IPS-20b (cell line): ENCODE measurements around the gene TGM4.
A peak's percentile ranks its signal among the peaks of the same experiment; 100 is the strongest.
"Not testable (repeated sequence)": the region's sequence is repeated elsewhere in the genome, so short reads cannot be mapped to it uniquely, and the experiment has no call there.

Source experiments
- H3K27ac ChIP-seq: one replicate; pipeline ENCODE4 v1.5.1; 2013; ENCODE audit warnings: low read length
- H3K27me3 ChIP-seq: 2 replicates; pipeline ENCODE4 v1.6.1; 2013; ENCODE audit warnings: mild to moderate bottlenecking, low read length, inconsistent platforms; ENCODE audit not compliant: insufficient read depth
- H3K36me3 ChIP-seq: 2 replicates; pipeline ENCODE4 v1.6.1; 2013; ENCODE audit warnings: low read depth, mild to moderate bottlenecking, inconsistent platforms, low read length, moderate library complexity; ENCODE audit not compliant: insufficient read depth
- H3K4me1 ChIP-seq: 2 replicates; pipeline ENCODE4 v1.6.1; 2013; ENCODE audit warnings: mild to moderate bottlenecking, control low read depth, inconsistent platforms, low read length, moderate library complexity; ENCODE audit not compliant: insufficient read depth
- H3K4me3 ChIP-seq: 2 replicates; pipeline ENCODE4 v1.5.1; 2013; ENCODE audit warnings: mild to moderate bottlenecking, low read length, inconsistent platforms
- H3K9ac ChIP-seq: 2 replicates; pipeline ENCODE4 v1.6.1; 2013; ENCODE audit warnings: low read depth, mild to moderate bottlenecking, inconsistent platforms, low read length, moderate library complexity
- H3K9me3 ChIP-seq: 2 replicates; pipeline ENCODE4 v1.6.1; 2013; ENCODE audit warnings: mild to moderate bottlenecking, low read depth, low read length, inconsistent platforms; ENCODE audit not compliant: insufficient read depth

Gene TGM4

GRCh38 chr3:44932986-44933944 is 58.9 kb downstream of the TGM4 start:
- H3K4me3 ChIP-seq, result no peak overlapping the region
- no peaks in the 10 kb centered on the region for H3K9me3 ChIP-seq
- H3K4me1 ChIP-seq, result peaks cover 9% of the 10 kb centered on the region; the same call in 1 of the 2 replicates
- no peaks in the 10 kb centered on the region for H3K27me3 ChIP-seq
- H3K9ac ChIP-seq, result no peak overlapping the region
- H3K36me3 ChIP-seq, result peaks cover 66% of the 10 kb centered on the region
- no peak overlapping the region for H3K27ac ChIP-seq

DNA sequence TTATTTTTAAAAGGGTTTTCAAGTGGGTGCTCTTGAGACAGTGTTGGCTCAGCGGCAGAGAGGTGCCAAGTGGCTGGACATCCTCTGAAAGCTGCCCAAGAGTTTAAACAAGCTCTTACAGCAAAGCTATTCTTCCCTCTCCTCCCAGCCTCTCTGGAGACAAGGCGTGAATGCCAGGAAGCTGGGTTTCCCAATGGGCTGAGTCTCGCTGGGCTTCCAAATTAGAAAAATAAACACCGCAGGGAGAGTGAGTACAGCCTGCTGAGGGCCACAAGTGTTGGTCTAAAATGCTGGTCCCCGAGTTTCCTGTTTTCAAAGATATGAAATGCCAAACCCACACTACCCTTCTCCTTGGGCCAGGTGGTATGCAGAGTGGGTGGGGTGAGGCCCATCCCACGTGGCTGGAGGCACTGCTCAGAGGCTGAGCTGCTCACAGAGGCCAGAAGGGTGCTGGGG is 65.2 kb downstream of the TGM4 start:
- H3K27ac ChIP-seq, result no peak overlapping the region
- H3K27me3 ChIP-seq, result no peaks in the 10 kb centered on the region
- H3K4me1 ChIP-seq, result no peaks in the 10 kb centered on the region
- H3K9me3 ChIP-seq, result no peaks in the 10 kb centered on the region
- H3K4me3 ChIP-seq, result no peak overlapping the region
- H3K36me3 ChIP-seq, result peaks cover 62% of the 10 kb centered on the region
- no peak overlapping the region for H3K9ac ChIP-seq

- Histone ChIP-seq H3K9me3 (no peaks in the 10 kb centered on the region), H3K4me3 (no peak overlapping the region), H3K27ac (no peak overlapping the region), H3K4me1 (no peaks in the 10 kb centered on the region), H3K9ac (no peak overlapping the region), H3K27me3 (no peaks in the 10 kb centered on the region), H3K36me3 (peaks cover 71% of the 10 kb centered on the region)
Measured at GRCh38 chr3:44942202-44942921, 68.0 kb downstream of the TGM4 start.

DNA sequence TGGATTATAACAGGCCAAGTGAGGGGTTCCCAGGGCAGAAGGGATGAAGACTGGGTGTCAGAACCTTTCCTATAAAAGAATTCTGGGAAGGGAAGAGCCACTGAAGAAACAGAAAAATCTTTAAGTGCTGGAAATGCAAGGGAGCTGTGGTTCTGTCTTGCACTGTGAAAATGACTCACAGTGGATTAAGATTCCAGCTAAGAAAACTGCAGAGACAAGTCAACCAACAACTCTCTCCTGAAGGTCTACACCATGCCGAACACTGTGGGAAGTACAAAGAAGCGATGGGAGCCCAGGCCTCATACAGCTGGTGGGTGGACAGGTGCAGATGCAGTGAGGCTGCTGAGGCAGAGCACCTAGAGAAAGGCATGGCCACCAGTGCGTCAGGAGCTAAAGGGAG is 73.8 kb downstream of the TGM4 start:
- peaks cover 16% of the 10 kb centered on the region for H3K36me3 ChIP-seq

GRCh38 chr3:44949770-44950169 is 75.4 kb downstream of the TGM4 start:
- not testable (repeated sequence) for H3K9me3 ChIP-seq, H3K4me3 ChIP-seq, H3K27me3 ChIP-seq
- peak overlapping the region; percentile 47; the same call in 1 of the 2 replicates for H3K9ac ChIP-seq
- H3K27ac ChIP-seq, result peak overlapping the region; percentile 87
- peaks cover 14% of the 10 kb centered on the region for H3K36me3 ChIP-seq
- 0 out of 2 replicates have a peak, but pooled peaks cover 12% of the 10 kb centered on the region for H3K4me1 ChIP-seq

More for the DNA sequence above, 73.8 kb downstream of the TGM4 start:
- Histone ChIP-seq H3K9me3 (no peaks in the 10 kb centered on the region), H3K4me3 (no peak overlapping the region), H3K9ac (no peak overlapping the region), H3K27ac (no peak overlapping the region), H3K4me1 (0 out of 2 replicates have a peak, but pooled peaks cover 12% of the 10 kb centered on the region), H3K27me3 (no peaks in the 10 kb centered on the region)

DNA sequence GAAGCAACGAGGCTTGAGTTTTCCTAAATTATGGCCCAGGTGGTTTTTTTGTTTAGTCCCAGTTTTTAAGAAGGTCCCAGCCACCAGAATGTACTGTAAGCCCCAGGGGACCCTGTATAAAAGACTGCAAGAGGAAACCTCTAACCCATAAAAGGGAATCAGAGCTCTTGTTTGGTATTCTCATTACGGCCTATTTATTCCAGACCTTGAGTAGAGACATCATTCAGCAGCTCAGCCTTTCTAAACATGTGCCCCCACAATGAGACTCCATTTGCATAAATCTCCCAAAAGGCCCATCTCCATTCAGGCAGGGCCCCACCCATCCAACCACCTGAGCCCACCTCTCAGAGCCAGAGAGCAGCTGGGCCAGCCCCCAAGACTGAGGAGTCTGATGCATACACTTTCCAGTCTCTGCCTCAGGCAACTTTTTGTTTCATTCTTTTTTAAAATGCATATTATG is 75.9 kb downstream of the TGM4 start:
- Histone ChIP-seq H3K36me3 (peaks cover 11% of the 10 kb centered on the region), H3K27ac (peak overlapping the region; percentile 87), H3K4me3 (no peak overlapping the region), H3K4me1 (0 out of 2 replicates have a peak, but pooled peaks cover 12% of the 10 kb centered on the region), H3K9me3 (no peaks in the 10 kb centered on the region), H3K27me3 (no peaks in the 10 kb centered on the region), H3K9ac (peak overlapping the region; percentile 47; the same call in 1 of the 2 replicates)

GRCh38 chr3:44952689-44953088 is 78.3 kb downstream of the TGM4 start:
- 0 out of 2 replicates have a peak, but pooled peaks cover 12% of the 10 kb centered on the region for H3K4me1 ChIP-seq
- H3K9ac ChIP-seq, result no peak overlapping the region
- no peak overlapping the region for H3K4me3 ChIP-seq
- H3K27me3 ChIP-seq, result no peaks in the 10 kb centered on the region
- H3K36me3 ChIP-seq, result peaks cover 20% of the 10 kb centered on the region
- no peaks in the 10 kb centered on the region for H3K9me3 ChIP-seq
- H3K27ac ChIP-seq, result no peak overlapping the region

- Histone ChIP-seq H3K4me1 (0 out of 2 replicates have a peak, but pooled peaks cover 12% of the 10 kb centered on the region), H3K36me3 (peaks cover 35% of the 10 kb centered on the region), H3K9me3 (no peaks in the 10 kb centered on the region), H3K4me3 (no peak overlapping the region), H3K27me3 (no peaks in the 10 kb centered on the region), H3K27ac (no peak overlapping the region), H3K9ac (no peak overlapping the region)
Measured at GRCh38 chr3:44954304-44954703, 79.9 kb downstream of the TGM4 start.

DNA sequence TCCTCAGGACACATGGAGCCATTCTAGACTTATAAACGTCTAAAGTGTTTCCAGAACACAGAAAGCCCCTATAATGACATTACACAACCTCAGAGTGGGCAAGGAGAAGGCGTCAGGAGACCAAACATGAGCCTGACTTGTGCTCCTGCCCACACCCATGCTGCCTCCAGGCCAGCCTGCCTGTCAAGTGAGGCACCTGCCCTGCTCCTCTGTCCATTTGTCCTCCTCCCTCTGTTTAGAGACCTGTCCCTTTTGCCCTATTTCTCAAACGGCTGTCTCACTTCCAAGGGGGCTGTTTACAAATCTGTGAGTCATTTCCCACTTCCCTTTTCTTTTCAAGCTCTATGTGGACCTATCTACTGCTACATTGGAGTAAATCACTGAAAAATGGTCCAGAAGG is 80.6 kb downstream of the TGM4 start:
- Histone ChIP-seq H3K9me3 (no peaks in the 10 kb centered on the region), H3K9ac (no peak overlapping the region), H3K36me3 (peaks cover 35% of the 10 kb centered on the region), H3K4me1 (0 out of 2 replicates have a peak, but pooled peaks cover 10% of the 10 kb centered on the region), H3K27ac (no peak overlapping the region), H3K27me3 (no peaks in the 10 kb centered on the region), H3K4me3 (no peak overlapping the region)

- no peak overlapping the region for H3K4me3 ChIP-seq
- H3K9ac ChIP-seq, result no peak overlapping the region
- H3K36me3 ChIP-seq, result peaks cover 35% of the 10 kb centered on the region
- H3K27me3 ChIP-seq, result no peaks in the 10 kb centered on the region
- H3K9me3 ChIP-seq, result no peaks in the 10 kb centered on the region
- no peak overlapping the region for H3K27ac ChIP-seq
- 0 out of 2 replicates have a peak, but pooled peaks cover 2% of the 10 kb centered on the region for H3K4me1 ChIP-seq
Measured at GRCh38 chr3:44955917-44956316, 81.5 kb downstream of the TGM4 start.

DNA sequence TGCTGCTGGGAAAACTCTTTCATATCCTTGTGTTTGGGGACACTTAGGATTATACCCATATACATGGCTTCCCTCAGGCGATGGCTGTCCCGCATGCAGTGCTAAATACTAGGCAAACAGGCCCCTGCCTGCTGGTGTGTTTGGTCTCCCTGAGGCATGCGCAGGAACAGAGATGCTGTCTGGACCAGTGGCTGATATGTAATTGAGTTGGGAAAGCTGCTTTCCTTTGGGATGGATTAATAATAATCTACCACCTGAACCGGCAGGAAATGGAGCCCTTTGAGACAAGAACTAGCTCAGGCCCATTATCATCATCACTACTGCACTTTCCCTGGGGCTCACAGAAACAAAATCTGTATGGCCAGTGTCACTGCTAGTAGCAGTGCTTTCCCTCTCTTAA is 83.6 kb downstream of the TGM4 start:
- H3K4me1 ChIP-seq, result peaks cover 8% of the 10 kb centered on the region
- no peaks in the 10 kb centered on the region for H3K27me3 ChIP-seq
- peaks cover 35% of the 10 kb centered on the region for H3K36me3 ChIP-seq
- no peak overlapping the region for H3K4me3 ChIP-seq
- no peaks in the 10 kb centered on the region for H3K9me3 ChIP-seq
- H3K9ac ChIP-seq, result no peak overlapping the region
- no peak overlapping the region for H3K27ac ChIP-seq
